Hepatocyte (in vitro differentiated cells): ENCODE results near the gene EAPP.

Source experiments
- EZH2phosphoT487 ChIP-seq: fragments of 200-600 bp; sonication (generic); IDR thresholded peaks from one replicate; pipeline ENCODE4 v1.6.1; 2018; ENCODE audit warnings: antibody characterized with exemption, mild to moderate bottlenecking, low read depth, moderate library complexity; ENCODE audit not compliant: unreplicated experiment, severe bottlenecking
- TF ChIP-seq, protein P1 (sequence below): fragments of 200-600 bp; sonication (generic); IDR thresholded peaks from 2 replicates; pipeline ENCODE4 v1.5.1; 2016; ENCODE audit warnings: antibody characterized with exemption, mild to moderate bottlenecking; ENCODE audit not compliant: poor library complexity

DNA sequence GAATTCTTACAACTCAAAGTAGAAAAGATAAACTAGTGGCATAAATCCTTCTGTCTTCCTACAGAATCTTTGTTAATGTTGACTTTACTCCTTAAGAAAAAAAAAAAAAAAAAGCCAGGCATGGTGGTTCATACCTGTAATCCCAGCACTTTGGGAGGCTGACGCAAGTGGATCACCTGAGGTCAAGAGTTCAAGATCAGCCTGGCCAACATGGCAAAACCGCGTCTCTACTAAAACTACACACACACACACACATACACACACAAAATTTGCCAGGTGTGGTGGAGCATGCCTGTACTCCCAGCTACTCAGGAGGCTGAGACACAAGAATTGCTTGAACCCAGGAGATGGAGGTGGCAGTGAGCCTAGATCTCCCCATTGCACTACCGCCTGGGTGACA lies 59.8 kb downstream of the EAPP start:
- TF ChIP-seq, protein P1, sequence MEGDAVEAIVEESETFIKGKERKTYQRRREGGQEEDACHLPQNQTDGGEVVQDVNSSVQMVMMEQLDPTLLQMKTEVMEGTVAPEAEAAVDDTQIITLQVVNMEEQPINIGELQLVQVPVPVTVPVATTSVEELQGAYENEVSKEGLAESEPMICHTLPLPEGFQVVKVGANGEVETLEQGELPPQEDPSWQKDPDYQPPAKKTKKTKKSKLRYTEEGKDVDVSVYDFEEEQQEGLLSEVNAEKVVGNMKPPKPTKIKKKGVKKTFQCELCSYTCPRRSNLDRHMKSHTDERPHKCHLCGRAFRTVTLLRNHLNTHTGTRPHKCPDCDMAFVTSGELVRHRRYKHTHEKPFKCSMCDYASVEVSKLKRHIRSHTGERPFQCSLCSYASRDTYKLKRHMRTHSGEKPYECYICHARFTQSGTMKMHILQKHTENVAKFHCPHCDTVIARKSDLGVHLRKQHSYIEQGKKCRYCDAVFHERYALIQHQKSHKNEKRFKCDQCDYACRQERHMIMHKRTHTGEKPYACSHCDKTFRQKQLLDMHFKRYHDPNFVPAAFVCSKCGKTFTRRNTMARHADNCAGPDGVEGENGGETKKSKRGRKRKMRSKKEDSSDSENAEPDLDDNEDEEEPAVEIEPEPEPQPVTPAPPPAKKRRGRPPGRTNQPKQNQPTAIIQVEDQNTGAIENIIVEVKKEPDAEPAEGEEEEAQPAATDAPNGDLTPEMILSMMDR: no peak
- TF ChIP-seq EZH2phosphoT487: no peak
